Activated T-cell treated with anti-CD3 and anti-CD28 coated beads, Interleukin-2, amount 50 U/mL, for 4 hours (primary cell): ENCODE results near the gene SSBP3. TPM values are rescaled to one million over a fixed set of nuclear protein-coding genes. Genes with fewer than 3 reads are reported as not detected.
A peak's percentile ranks its signal among the peaks of the same experiment; 100 is the strongest.

ENCODE experiments used
- ATAC-seq, 2 donors: fragments of 200-7000 bp; cut with Tn5 transposase; one replicate each; pipeline ENCODE4 v1.10.0; 2021
- DNase-seq: peaks from one replicate; pipeline ENCODE4 v3.0.0-alpha.2; 2020
- H3K27me3 Mint-ChIP-seq: one replicate; pipeline ENCODE4 v1.8.0; 2021; ENCODE audit warnings: low read depth, mixed read lengths
- H3K36me3 Mint-ChIP-seq: one replicate; pipeline ENCODE4 v1.8.0; 2022; ENCODE audit warnings: mixed read lengths; ENCODE audit not compliant: insufficient read depth
- H3K4me1 Mint-ChIP-seq: one replicate; pipeline ENCODE4 v1.8.0; 2021; ENCODE audit warnings: low read depth, mixed read lengths
- H3K4me3 Mint-ChIP-seq: one replicate; pipeline ENCODE4 v1.8.0; 2021; ENCODE audit warnings: mild to moderate bottlenecking, moderate library complexity, mixed read lengths
- H3K9me3 Mint-ChIP-seq: one replicate; pipeline ENCODE4 v1.8.0; 2021; ENCODE audit warnings: mixed read lengths
- total RNA-seq, 3 donors: library from RNA; stranded (reverse); gene quantifications; one replicate each; pipeline ENCODE4 v1.2.1, GENCODE V29; 2021

SSBP3 gene
- total RNA-seq, 3 donors from 2014 or later = 36.2 to 39.1 (median 37.5) TPM

- no peaks in the 10 kb centered on the region for H3K9me3 Mint-ChIP-seq
- H3K4me3 Mint-ChIP-seq = no peak overlapping the region
- DNase-seq (no peak), ATAC-seq (no peak)
- no peaks in the 10 kb centered on the region for H3K36me3 Mint-ChIP-seq
- no peaks in the 10 kb centered on the region for H3K27me3 Mint-ChIP-seq
- peaks cover 62% of the 10 kb centered on the region for H3K4me1 Mint-ChIP-seq
Observed at GRCh38 chr1:54304518-54304917, 101.7 kb downstream of the SSBP3 start.

- peak in 1 of 2 donors; percentile 41 for ATAC-seq
- Mint-ChIP-seq H3K9me3 (no peaks in the 10 kb centered on the region), H3K27me3 (no peaks in the 10 kb centered on the region), H3K36me3 (no peaks in the 10 kb centered on the region), H3K4me1 (peaks cover 67% of the 10 kb centered on the region), H3K4me3 (no peak overlapping the region)
- DNase-seq = no peak
Observed at GRCh38 chr1:54302951-54303843, 103.0 kb downstream of the SSBP3 start.

GRCh38 chr1:54302549-54302948, 103.6 kb downstream of the SSBP3 start:
- no peak for DNase-seq
- no peaks in the 10 kb centered on the region for H3K36me3 Mint-ChIP-seq
- no peaks in the 10 kb centered on the region for H3K27me3 Mint-ChIP-seq
- no peak for ATAC-seq
- peaks cover 71% of the 10 kb centered on the region for H3K4me1 Mint-ChIP-seq
- H3K9me3 Mint-ChIP-seq = no peaks in the 10 kb centered on the region
- no peak overlapping the region for H3K4me3 Mint-ChIP-seq

GRCh38 chr1:54301497-54301896, 104.7 kb downstream of the SSBP3 start:
- DNase-seq = no peak
- no peak for ATAC-seq
- Mint-ChIP-seq H3K27me3 (no peaks in the 10 kb centered on the region), H3K36me3 (peaks cover 2% of the 10 kb centered on the region), H3K9me3 (no peaks in the 10 kb centered on the region), H3K4me3 (no peak overlapping the region), H3K4me1 (peaks cover 75% of the 10 kb centered on the region)

- H3K27me3 Mint-ChIP-seq = no peaks in the 10 kb centered on the region
- H3K9me3 Mint-ChIP-seq = no peaks in the 10 kb centered on the region
- ATAC-seq (no peak), DNase-seq (no peak)
- peaks cover 78% of the 10 kb centered on the region for H3K4me1 Mint-ChIP-seq
- H3K4me3 Mint-ChIP-seq = no peak overlapping the region
- peaks cover 2% of the 10 kb centered on the region for H3K36me3 Mint-ChIP-seq
Observed at GRCh38 chr1:54300401-54300800, 105.8 kb downstream of the SSBP3 start.

- DNase-seq = no peak
- no peaks in the 10 kb centered on the region for H3K9me3 Mint-ChIP-seq
- no peak for ATAC-seq
- peaks cover 80% of the 10 kb centered on the region for H3K4me1 Mint-ChIP-seq
- peaks cover 2% of the 10 kb centered on the region for H3K36me3 Mint-ChIP-seq
- no peak overlapping the region for H3K4me3 Mint-ChIP-seq
- no peaks in the 10 kb centered on the region for H3K27me3 Mint-ChIP-seq
Observed at GRCh38 chr1:54299037-54299436, 107.2 kb downstream of the SSBP3 start.

GRCh38 chr1:54298284-54299033, 107.7 kb downstream of the SSBP3 start:
- ATAC-seq (peak; percentile 24 to 28), DNase-seq (no peak)
- Mint-ChIP-seq H3K4me1 (peaks cover 76% of the 10 kb centered on the region), H3K36me3 (peaks cover 2% of the 10 kb centered on the region), H3K4me3 (no peak overlapping the region), H3K9me3 (no peaks in the 10 kb centered on the region), H3K27me3 (no peaks in the 10 kb centered on the region)

GRCh38 chr1:54297596-54298283, 108.5 kb downstream of the SSBP3 start:
- Mint-ChIP-seq H3K27me3 (no peaks in the 10 kb centered on the region), H3K4me1 (peaks cover 79% of the 10 kb centered on the region), H3K36me3 (peaks cover 2% of the 10 kb centered on the region), H3K9me3 (no peaks in the 10 kb centered on the region), H3K4me3 (no peak overlapping the region)
- ATAC-seq (no peak), DNase-seq (no peak)

- ATAC-seq = no peak
- peaks cover 78% of the 10 kb centered on the region for H3K4me1 Mint-ChIP-seq
- H3K9me3 Mint-ChIP-seq = no peaks in the 10 kb centered on the region
- peaks cover 2% of the 10 kb centered on the region for H3K36me3 Mint-ChIP-seq
- no peak overlapping the region for H3K4me3 Mint-ChIP-seq
- no peaks in the 10 kb centered on the region for H3K27me3 Mint-ChIP-seq
- no peak for DNase-seq
Observed at GRCh38 chr1:54296666-54297065, 109.5 kb downstream of the SSBP3 start.

- no peak overlapping the region for H3K4me3 Mint-ChIP-seq
- peaks cover 77% of the 10 kb centered on the region for H3K4me1 Mint-ChIP-seq
- no peak for ATAC-seq
- no peaks in the 10 kb centered on the region for H3K9me3 Mint-ChIP-seq
- peaks cover 2% of the 10 kb centered on the region for H3K36me3 Mint-ChIP-seq
- no peaks in the 10 kb centered on the region for H3K27me3 Mint-ChIP-seq
- DNase-seq = no peak
Observed at GRCh38 chr1:54294887-54295286, 111.3 kb downstream of the SSBP3 start.

- Mint-ChIP-seq H3K4me1 (peaks cover 71% of the 10 kb centered on the region), H3K9me3 (no peaks in the 10 kb centered on the region), H3K27me3 (no peaks in the 10 kb centered on the region), H3K4me3 (no peak overlapping the region), H3K36me3 (peaks cover 4% of the 10 kb centered on the region)
- DNase-seq (no peak), ATAC-seq (no peak)
Observed at GRCh38 chr1:54292002-54292911, 113.9 kb downstream of the SSBP3 start.

- Mint-ChIP-seq H3K36me3 (peaks cover 2% of the 10 kb centered on the region), H3K4me3 (no peak overlapping the region), H3K27me3 (no peaks in the 10 kb centered on the region), H3K9me3 (no peaks in the 10 kb centered on the region), H3K4me1 (peaks cover 73% of the 10 kb centered on the region)
- no peak for DNase-seq
- ATAC-seq = no peak
Observed at GRCh38 chr1:54291276-54292001, 114.8 kb downstream of the SSBP3 start.

- Mint-ChIP-seq H3K4me3 (no peak overlapping the region), H3K36me3 (peaks cover 2% of the 10 kb centered on the region), H3K27me3 (no peaks in the 10 kb centered on the region), H3K9me3 (no peaks in the 10 kb centered on the region), H3K4me1 (peaks cover 77% of the 10 kb centered on the region)
- no peak for DNase-seq
- no peak for ATAC-seq
Observed at GRCh38 chr1:54290506-54291184, 115.5 kb downstream of the SSBP3 start.
